Measurements from ENCODE around the gene CLDN24.
"Not testable (repeated sequence)": the region's sequence is repeated elsewhere in the genome, so short reads cannot be mapped to it uniquely, and the experiment has no call there.

CLDN24 gene

DNA sequence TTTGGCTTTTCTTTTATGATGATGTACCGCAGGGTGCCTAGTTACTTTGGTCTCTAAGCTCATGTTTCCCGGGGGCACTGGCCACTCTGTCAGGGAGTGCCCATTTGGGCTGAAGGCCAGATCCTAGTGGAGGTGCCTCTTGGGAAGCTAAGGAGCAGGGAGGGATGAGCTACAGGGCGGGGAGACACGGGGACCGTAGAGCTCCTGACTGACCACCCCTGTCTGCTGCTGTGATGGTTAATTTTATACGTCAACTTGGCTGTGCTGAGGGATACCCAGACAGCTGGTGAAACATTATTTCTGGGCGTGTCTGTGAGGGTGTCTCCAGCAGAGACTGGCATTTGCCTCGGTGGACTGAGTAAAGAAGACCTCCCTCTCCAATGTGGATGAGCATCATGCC is 24.9 kb upstream of the CLDN24 start:
- DNase-seq (ENCODE audit: low spot score) = no peak

DNA sequence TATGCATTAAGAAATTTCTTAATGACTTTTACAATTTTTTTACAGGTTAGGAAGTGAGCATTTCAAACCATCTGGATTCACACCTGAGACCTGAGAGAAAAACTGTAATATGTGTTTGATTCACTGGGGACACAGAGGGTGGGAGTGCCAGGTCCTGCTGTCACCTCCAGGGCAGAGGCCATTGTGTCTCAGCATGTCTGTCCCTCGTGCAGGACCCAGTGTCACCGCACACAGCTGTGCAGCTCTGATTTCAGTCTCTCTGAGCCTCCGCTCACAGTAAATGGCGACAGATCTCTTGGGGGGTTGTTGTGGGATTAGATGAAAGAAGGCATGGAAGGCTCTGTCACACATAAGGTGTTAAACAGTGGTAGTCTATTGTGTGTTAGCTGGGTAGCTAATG is 23.0 kb upstream of the CLDN24 start:
- no peak for DNase-seq (ENCODE audit: low spot score)

DNA sequence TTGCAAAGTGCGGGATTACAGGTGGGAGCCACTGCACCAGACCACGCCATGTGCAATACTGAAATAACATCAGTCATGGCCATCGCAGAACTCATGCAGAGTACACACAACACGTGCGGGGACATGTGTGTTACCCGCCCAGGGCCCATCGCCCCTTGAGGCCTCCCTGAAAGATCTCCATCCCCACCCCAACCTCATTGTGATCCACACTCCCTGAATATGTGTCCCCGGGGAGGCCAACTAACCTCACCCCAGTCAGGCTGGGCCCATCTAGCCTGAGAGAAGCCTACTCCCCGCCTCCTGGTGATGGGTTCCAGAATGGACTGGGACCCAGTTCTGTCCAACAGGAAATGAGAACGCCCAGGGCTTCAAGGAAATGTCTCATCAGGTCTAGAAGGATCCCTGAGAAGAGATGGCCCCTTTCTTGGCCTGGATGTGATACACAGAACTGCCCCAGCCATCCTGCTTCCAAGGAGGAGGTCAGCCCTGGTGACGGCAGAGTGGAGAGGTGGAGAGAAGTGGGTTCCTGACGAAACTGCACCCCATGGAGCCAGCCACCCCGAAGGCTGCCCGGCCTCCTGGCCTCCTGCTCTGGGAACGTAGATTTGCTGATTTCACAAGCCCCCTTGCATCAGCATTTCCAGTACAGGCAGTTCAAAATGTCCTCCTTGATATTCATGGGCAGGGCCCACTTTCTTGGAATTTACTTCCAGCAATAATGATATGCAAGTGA is 22.5 kb upstream of the CLDN24 start:
- DNase-seq (ENCODE audit: low spot score) = no peak

DNA sequence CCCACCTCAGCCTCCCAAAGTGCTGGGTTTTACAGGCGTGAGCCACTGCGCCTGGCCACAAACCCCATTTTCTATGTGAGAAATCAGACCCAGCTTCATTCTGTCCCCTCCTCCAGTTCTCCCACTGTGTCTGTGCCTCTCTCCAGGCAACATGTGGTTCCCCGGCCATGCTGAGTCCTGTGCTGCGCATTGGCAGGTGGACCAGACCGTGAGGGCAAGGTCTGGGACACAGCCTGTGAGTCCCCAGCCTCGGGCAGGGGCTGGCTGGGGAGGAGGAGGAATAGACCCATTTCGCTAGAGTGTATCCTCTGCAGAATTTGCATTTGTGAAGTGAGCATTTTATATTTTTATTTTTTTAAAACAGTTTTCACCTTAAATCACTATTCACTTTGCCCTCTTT is 21.5 kb upstream of the CLDN24 start:
- no peak for DNase-seq (ENCODE audit: low spot score)

DNA sequence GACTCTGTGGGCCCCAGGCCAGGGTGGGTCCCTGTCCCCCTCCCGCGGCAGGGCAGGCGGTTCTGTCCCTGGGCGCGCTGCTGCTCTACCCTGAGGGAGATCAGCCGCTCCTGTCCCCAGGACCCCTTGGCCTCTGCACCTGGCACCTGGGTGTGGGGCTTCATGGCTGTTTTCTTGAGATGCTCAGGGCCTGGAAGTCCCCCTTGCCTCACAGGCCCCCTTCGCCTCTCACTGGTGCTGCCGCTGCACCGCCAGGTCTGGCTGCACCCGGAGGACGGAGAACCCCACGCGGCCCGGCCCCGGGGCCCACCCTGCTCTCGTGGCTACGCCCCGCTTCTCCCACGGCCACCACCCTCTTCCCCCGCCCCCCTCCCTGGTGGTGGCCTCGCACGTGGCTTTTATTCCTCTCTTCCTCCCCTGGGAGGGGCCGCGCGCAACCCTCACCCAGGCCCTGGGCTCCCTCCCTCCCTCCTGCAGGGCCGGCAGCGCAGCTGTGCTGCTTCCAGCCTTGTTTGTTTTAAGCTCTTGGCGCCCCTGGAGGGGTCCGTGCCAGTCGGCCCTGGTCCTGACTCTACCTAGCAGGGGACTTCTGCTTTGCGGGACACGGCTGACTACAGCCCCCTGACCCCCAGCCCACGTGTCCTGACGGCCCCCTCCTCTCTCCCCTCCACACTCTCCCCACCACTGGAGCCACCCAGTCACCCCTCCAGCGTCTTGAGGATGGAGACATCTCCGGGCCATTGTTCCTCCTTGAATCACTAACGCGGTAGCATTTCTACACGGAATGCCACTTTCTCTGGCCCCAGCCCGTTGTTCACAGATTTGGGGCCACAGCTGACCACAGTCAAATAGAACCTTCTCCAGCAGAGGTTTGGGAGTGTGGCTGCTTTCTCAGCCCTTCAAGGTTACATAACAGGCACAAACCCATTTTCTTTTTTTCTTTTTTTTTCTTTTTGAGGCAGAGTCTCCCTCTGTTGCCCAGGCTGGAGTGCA is 20.6 kb upstream of the CLDN24 start:
- no peak for DNase-seq (ENCODE audit: low spot score)

DNA sequence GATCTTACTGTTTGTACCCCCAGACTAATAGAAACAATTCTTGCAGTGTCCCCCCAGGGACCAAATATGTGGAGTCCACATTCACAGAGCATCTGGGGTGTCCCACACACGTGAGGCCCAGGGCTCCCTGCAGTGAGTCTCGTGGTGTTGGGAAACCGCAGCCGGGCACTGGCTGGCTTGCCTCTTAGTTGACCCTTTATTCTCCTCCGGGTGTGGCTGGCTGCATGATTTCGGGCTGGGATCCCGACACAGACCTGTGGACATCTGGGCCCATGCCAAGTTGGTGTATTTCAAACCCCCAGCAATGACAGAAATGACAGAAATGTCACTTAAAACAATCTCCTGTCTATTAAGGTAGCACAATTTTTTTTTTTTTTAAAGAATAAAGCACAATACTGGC is 15.6 kb upstream of the CLDN24 start:
- no peak for DNase-seq (ENCODE audit: low spot score)

DNA sequence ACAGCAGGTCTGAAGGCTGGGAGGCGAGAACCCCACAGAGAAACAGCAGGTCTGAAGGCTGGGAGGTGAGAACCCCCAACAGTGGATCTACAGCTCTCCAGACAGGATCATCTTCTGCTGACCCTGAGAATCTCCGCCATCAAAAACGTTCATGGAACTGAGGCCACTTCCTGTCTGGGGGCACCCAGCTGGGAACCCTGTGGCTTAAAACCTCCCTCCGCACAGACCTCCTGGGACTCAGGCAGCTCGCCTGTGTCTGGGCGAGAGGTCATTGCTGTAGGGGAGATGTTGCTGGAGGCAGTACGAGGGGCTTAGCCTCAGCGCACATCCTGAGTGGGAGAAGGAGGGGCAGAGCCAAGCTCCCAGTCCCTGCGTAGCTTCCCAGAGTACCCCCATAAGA is 15.1 kb upstream of the CLDN24 start:
- DNase-seq (ENCODE audit: low spot score) = no peak

DNA sequence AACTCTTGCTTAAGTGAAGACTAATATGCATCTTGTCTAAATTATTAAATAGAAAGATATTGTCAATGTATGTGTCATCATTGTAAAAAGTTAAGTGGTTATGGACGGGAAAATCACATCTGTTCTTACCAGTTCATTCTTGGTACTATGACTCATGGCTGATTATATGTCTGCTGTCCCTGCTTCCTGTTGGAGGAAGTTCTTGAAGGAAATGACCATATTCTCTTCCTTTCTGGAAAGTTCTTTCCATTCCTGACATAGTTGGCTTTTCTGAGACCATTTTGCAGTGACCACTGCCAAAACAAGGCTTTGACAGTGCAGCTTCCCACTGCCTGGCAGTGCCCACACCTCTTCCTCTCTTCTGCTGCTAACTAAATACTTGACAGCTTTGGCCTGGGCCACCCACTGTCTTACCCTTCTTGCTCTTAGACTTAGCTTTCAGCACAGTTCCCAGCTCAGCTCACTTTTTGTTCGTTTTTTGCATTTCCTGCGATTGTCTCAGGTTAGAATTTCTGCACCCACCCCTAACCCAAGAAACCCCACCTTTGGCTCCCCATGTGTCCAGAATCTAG is 13.2 kb upstream of the CLDN24 start:
- DNase-seq (ENCODE audit: low spot score) = no peak

DNA sequence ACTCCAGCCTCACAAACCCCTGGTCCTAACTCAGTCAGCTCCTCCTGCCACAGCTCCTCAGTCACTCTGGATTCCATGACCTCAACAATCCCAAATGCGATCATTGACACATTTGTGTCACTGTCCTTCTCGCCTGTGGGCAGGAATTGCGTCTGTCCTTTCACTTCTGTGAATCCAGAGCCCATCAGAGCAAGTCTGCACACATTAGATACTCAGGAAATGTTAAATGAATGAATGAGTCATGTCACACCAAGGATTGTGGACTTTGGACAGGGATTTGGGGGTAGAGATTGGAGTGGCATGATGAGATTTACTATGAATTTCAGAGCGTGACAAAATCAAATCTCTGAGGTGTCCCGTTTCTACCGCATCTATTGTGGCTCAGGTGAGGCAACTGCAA is 11.8 kb upstream of the CLDN24 start:
- DNase-seq (ENCODE audit: low spot score) = no peak

DNA sequence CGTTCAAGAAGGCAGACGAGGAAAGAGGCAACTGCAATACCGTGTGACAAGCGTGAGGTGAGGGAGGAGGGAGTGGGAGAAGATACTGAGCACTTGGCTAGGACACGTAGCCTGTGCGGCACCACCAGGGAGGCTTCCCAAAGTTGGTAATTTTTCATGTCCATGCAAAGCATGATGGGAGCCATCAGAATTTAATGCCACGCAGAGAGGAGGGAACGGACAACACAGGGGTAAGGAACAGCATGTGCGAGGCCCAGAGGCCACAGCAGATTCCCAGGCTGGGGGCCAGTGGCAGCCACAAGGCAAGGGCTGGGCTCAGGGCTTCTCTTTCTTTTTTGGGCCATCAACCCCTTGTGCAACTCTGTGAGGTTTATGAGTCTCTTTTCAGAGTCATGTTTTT is 11.0 kb upstream of the CLDN24 start:
- no peak for DNase-seq (ENCODE audit: low spot score)

DNA sequence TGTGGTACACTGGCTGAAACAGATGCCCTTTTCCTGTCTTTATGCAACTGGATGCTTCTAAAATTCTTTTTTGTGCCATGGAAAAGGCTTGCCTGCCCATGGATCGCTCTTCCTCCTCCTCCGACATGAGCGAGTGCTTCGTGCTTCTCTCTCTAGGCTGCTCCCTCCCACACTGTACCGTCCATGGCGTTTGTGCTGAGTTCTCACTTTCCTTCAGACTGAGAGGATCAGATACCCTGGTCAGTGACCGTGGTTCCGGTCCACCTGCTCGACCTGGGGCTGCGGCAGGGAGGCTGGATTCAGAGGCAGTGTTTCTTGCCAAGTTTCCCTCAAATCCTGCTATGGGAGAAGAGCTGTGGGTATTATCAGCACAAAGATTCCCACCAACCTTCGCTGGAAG is 10.2 kb upstream of the CLDN24 start:
- no peak for DNase-seq (ENCODE audit: low spot score)

DNA sequence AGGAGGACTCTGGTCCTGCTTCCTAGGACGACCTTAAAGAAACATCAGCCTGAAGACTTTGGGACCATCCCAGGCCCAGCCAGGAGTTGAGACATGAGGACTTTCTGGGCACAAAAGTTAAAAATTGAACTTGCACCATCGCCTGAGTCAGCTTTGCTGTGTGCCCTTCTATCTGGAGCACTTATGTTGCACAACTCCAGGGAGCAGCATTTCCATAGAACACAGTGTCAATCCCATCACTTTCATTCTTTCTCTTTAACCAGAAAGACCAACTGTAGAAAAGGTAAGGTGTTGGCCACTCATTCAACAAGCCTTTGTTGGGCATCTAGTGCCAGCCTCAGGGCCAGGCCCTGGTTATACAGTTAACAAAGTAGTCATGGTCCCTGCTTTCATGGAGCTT is 8.6 kb upstream of the CLDN24 start:
- DNase-seq (ENCODE audit: low spot score) = no peak

DNA sequence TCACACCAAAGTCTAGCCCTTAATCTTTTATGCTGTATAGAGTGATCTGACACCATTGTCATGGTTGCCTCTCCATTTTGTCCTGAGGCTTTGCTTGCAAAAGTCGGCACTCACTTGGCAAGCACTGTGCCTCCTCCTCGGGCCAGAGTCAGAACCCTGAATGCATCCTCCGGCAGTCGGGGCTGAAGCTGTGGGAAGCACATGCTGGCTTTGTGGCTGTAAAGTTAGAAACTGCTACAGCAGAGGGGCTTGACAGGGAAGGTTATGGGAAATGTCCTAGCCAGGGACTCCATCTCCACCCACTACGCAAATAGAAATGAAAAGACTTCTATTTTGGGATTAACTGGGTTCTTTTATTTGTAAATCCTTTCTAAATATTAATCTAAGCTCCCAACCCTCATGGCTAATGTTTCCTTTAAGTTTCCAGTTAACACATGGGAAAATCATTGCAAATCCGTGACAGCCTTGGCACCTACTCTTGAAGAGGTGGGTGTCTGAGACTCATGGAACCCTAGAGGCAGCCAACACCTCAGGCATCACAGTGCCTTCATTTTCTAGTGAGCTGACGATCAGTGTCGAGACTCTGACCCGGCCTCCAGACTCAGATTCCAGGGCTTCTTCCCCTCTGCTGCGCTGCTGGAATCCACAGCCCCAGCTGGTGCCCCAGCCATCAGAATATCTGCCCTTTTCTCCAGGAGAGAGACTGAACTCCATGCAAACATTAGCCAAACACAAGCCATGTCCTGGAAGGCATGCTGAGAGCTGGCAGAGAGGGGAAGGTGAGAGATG is 7.9 kb upstream of the CLDN24 start:
- DNase-seq (ENCODE audit: low spot score) = no peak

DNA sequence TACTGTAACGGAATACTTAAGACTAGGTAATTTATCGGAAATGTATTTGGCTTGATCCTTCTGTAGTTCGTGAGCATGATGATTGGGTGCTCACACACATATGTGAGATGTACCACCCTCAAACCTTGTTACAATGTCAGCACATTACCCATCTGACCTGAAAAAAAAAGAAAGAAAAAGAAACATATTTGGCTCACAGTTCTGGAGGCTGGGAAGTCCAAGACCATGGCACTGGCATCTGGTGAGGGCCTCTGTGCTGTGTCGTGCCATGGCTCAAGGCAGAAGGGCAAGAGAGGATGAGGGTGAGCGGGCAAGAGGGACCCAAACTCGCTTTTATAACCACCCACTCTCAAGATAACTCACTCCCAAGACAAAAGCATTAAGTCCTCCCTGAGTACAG is 7.0 kb upstream of the CLDN24 start:
- no peak for DNase-seq (ENCODE audit: low spot score)

DNA sequence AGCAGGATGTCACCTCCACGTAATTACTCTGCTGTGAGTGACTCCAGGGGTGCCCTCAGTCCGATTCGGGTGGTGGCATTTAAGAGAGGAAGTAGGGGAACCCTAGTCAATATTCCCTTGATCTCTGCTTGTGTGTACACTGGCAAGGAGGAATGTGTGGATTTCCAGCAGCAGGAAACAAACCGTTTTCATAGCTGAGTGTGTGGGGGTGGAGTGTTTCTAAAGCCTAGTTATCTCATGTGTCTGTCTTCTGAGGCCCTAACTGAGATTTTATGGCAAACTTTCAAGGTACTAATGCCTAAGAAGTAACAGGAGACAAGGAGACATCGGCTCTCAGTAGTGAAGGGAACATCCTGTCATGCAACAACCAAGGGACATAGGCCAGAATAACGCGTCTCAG is 6.6 kb upstream of the CLDN24 start:
- no peak for DNase-seq (ENCODE audit: low spot score)

DNA sequence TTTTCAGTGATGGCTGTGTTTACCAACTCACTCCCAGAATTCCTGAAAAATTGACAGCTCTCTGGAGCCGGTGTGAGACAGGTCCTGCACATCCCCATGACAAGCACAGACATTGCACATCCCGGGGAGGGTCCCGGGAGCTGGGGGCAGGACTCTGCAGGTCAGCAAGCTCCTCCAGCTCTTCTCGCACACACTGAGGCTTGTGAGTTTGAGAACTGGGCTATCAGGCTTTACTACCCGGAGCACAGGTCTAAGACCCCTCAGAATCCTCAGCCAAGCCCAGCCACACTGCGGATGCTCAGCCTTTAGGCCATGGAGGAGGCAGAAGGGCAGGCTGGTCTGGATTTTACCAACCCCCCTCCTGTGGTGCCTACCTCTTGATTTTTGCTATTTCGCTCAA is 5.6 kb upstream of the CLDN24 start:
- DNase-seq (ENCODE audit: low spot score) = no peak

DNA sequence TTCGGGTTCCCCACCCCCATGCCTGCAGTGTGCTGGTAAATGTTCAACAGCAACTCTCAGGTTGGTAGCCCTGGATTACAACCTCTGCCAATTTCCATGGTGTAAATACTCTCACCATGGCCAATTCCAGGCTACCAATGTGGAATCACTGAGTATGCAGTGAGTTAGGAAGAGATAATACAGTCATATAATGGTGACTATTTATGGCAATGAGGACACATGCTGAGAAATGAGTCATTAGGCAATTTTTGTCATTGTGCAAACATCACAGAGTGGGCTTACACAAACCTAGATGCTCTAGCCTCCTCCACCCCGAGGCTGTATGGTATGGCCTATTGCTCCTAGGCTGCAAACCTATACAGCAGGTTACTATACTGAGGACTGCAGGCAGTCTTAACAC is 4.6 kb upstream of the CLDN24 start:
- no peak for DNase-seq (ENCODE audit: low spot score)

DNA sequence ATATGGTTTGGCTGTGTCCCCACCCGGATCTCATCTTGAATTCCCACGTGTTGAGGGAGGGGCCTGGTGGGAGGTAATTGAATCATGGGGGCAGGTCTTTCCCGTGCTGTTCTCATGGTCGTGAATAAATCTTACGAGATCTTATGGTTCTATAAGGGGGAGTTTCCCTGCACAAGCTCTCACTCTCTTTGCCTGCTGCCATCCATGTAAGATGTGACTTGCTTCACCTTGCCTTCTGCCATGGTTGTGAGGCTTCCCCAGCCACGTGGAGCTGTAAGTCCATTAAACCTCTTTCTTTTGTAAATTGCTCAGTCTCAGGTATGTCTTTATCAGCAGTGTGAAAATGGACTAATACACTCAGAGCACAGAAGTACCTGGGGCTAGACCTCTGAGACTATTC is 4.2 kb upstream of the CLDN24 start:
- not testable (repeated sequence) for DNase-seq (ENCODE audit: low spot score)

DNA sequence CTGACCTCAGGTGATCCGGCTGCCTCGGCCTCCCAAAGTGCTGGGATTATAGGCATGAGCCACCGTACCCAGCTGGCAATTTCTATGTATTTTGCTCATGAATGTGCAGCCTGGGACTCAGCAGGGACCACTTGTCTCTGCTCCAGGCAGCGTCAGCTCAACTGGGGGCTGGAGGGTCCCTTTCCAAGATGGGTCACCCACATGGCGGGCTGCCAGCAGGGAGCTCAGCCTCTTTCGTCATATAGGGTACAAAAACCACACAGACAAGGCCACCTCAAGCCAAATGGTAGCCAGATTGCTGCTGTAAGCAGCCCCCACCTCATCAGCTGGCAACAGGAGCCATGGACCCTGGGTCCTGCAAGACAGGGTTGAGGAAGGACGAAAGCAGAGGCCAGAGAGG is 2.4 kb upstream of the CLDN24 start:
- no peak for DNase-seq (ENCODE audit: low spot score)

DNA sequence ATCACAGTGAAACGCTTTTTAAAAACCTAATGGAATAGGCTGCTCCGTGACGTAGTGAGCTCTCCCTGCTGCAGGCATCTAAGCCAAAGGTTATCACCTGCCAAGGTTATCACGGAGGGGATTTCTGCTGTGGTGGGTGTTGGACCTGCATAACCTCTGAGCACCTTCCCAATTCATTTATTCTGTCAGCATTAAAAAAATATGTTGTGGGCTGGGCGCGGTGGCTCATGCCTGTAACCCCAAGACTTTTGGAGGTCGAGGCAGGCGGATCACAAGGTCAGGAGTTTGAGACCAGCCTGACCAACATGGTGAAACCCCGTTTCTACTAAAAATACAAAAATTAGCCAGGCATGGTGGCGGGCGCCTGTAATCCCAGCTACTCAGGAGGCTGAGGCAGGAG is 1.8 kb upstream of the CLDN24 start:
- not testable (repeated sequence) for DNase-seq (ENCODE audit: low spot score)

DNA sequence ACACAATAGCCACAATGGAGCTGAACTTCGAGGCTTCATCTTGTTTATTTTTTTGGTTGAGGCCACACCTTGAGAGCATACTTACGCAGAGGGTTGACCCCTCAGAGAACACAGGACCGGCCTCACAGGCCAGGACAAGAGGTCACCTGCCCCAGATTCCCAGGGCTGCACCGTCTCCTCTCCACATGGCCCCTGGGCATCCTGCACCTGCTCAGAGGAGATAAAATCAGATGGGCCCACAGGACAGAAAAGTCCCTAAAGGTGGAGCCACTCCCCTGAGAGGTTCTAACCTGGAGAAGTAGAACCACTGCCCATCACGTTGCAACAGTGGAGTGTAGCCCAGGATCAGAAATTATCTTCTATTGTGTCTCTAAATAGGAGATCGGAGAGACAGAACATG is 1.1 kb upstream of the CLDN24 start:
- no peak for DNase-seq (ENCODE audit: low spot score)

DNA sequence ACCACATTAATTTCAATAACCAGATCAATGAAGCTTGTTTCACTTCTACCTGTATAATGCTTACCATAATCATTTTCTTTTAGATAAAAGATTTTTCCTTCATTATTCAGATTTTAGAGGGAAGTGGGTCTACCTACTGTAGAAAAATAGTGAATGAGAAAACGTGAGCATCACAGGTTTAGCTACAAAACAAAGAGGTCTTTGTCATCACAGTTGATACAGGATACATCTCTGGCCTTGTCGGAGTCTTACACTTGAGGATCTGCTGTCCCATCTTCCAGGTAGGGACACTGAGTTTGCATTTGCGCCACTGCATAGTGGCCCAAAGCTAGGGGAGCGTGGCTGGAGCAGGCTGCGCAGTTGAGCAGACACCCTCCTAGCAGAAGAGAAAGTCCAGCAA is 710 bp downstream of the CLDN24 start:
- no peak for DNase-seq (ENCODE audit: low spot score)
